Measurements from ENCODE around the gene SLC39A8.

SLC39A8 gene

DNA sequence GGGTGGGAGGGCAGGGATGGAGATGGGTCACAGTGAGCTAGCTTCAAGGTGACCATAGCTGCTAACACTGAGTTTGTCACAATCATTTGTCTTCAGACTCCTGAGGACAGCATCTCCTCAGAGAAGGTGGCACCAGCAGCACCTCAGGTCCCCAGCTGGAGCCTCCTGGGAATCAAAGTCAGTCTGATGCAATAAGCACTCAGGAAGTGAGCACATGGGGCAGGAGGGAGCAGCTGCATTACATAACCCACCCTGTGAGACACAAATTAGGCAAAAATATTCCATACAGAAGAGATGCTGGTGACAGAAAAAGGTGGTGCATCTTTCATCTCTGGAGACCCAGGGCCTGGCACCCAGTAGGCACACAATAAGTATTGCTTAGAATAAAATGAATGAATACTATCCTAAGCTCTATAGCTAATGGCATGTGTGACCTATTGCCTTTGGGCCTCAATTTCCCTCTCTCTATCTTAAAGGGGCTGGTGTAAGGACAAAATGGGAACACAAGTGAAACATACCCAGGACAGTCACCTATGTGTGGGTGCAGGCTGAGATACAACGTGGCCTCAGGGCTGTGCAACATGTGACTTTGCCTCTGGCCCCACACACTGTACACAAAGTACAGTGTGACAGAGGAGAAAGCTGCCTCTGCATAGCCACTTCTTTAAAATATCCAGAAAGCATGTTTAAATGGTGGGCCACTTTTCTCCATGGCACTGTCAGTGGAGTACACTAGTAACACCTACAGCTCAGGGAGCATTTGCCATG, 37.1 kb downstream of the SLC39A8 start:
- H3K27ac ChIP-seq: no peak overlapping the region
- ChIA-PET CTCF (interaction anchor here (0.6 to 0.7 kb wide), 3 partner anchors 9 to 1264 kb away, joined by 3 to 4 read pairs (median 4); no protein-coding TSS in a partner anchor), POLR2A (ENCODE audit: low non-redundant PET) (no interaction called here)
- no peak for DNase-seq (ENCODE audit: low spot score)
- TF ChIP-seq CTCF (conservative IDR thresholded peaks at IDR 0.05; ENCODE audit: low read depth): no peak

- CTCF ChIA-PET: no interaction called here
- TF ChIP-seq CTCF (conservative IDR thresholded peaks at IDR 0.05; ENCODE audit: low read depth): no peak
- POLR2A ChIA-PET (ENCODE audit: low non-redundant PET): no interaction called here
- H3K27ac ChIP-seq: no peak overlapping the region
- DNase-seq (ENCODE audit: low spot score): no peak
These were observed 39.6 kb downstream of the SLC39A8 start for GRCh38 chr4:102305666-102306065.

- H3K27ac ChIP-seq: no peak overlapping the region
- ChIA-PET CTCF (interaction anchor here (0.5 kb wide), 1 partner anchor 10 kb away, joined by 3 read pairs; no protein-coding TSS in a partner anchor), POLR2A (ENCODE audit: low non-redundant PET) (no interaction called here)
- no peak for TF ChIP-seq CTCF (conservative IDR thresholded peaks at IDR 0.05; ENCODE audit: low read depth)
- no peak for DNase-seq (ENCODE audit: low spot score)
These were observed 42.5 kb downstream of the SLC39A8 start for GRCh38 chr4:102302762-102303161.

- no peak overlapping the region for H3K27ac ChIP-seq
- no peak for DNase-seq (ENCODE audit: low spot score)
- TF ChIP-seq CTCF (conservative IDR thresholded peaks at IDR 0.05; ENCODE audit: low read depth): no peak
- ChIA-PET CTCF (no interaction called here), POLR2A (ENCODE audit: low non-redundant PET) (no interaction called here)
These were observed 44.1 kb downstream of the SLC39A8 start for GRCh38 chr4:102301167-102301566.

DNA sequence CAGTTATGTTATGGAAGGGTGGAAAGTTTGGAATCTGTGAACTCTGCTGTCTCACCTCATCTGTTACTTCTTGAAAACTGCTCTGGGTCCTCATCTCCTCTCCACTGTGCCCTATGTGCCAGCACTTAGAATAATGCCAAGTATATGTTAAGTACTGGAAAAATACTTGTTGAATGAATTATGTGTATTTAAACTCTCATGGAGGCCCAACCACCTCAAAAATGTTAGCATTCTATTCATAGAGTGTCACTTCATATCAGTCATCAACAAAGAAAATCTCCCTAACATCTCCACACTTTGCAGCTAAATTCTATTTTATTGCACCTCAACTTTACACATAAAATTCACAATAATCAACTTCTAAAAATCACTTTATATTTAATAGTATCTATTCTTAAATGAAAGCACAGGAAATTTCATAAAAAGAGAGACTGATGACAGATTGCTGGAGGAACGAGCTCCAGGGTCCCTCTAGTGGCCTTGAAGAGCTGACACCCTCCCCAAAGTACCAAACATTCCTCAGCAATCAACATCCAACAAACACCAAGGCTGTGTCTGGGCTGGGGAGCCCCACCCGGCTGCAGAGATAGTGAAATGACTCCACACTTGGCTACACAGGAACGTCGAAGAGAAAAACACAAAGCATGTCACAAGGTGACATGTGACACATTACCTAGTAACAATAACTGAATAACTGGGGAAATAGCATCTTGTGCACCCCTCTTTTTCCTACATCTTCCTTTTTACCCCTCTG, 45.8 kb downstream of the SLC39A8 start:
- H3K27ac ChIP-seq: no peak overlapping the region
- ChIA-PET POLR2A (ENCODE audit: low non-redundant PET) (no interaction called here), CTCF (interaction anchor here (0.5 to 1.2 kb wide), 7 partner anchors 13 to 1138 kb away, joined by 3 to 5 read pairs (median 4); no protein-coding TSS in a partner anchor)
- peak; percentile 77 for TF ChIP-seq CTCF (conservative IDR thresholded peaks at IDR 0.05; ENCODE audit: low read depth)
- DNase-seq (ENCODE audit: low spot score): peak; percentile 54

DNA sequence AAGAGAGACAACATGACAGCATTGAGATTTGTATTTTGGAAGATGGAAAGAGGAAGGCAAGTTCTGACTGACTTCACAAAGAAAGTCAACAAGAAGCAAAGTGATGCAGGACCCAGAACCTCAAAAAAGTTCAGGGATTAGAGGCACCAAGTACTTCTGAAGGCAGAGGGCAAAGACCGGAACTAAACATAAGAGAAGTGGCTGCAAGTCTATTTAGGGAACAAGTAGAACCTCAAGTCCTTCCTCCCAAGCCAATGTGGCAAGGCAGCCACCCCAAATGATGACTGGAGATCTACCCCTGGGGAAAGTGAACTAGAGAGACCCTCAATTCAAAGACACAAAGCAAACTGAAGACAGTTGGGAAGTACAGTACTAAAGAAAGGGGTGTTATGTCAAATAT, 46.6 kb downstream of the SLC39A8 start:
- H3K27ac ChIP-seq: no peak overlapping the region
- no peak for DNase-seq (ENCODE audit: low spot score)
- ChIA-PET POLR2A (ENCODE audit: low non-redundant PET) (no interaction called here), CTCF (no interaction called here)
- no peak for TF ChIP-seq CTCF (conservative IDR thresholded peaks at IDR 0.05; ENCODE audit: low read depth)
